K562 (cell line): ENCODE measurements around the gene PCED1B. TPM values are rescaled to one million over a fixed set of nuclear protein-coding genes. Genes with fewer than 3 reads are reported as not detected.

Experiments used
- ATF2 ChIP-seq: sonication (generic); formaldehyde crosslinking; IDR thresholded peaks from 2 replicates; pipeline ENCODE4 v1.8.1; 2022; ENCODE audit warnings: missing genetic modification reagents
- ELK3 ChIP-seq: fragments of 450-650 bp; formaldehyde crosslinking; IDR thresholded peaks from 2 replicates; pipeline ENCODE4 v1.4.0; 2020; ENCODE audit warnings: mild to moderate bottlenecking
- ETV6 ChIP-seq, 3 experiments: fragments of 150-350 bp in 1 of 3; sonication (generic) in 1 of 3; formaldehyde crosslinking in 1 of 3; IDR thresholded peaks; 2 replicates each; pipeline versions ENCODE4 v1.6.1 to v1.8.0; 2014 to 2022; ENCODE audit warnings: borderline replicate concordance in 2 of 3, low read depth in 2 of 3, antibody characterized with exemption in 1 of 3, low read length in 1 of 3, mild to moderate bottlenecking in 1 of 3, missing genetic modification reagents in 1 of 3
- FOSL1 ChIP-seq: fragments of 200-800 bp; sonication (Bioruptor generic); conservative IDR thresholded peaks from 2 replicates; pipeline ENCODE4 v1.6.1; 2016; ENCODE audit warnings: missing genetic modification characterization, missing compliant biosample characterization
- FOXA1 ChIP-seq: fragments of 450-650 bp; IDR thresholded peaks from 2 replicates; pipeline ENCODE4 v1.6.1; 2016; ENCODE audit warnings: mild to moderate bottlenecking, borderline replicate concordance
- HOMEZ ChIP-seq: fragments of 250-450 bp; sonication (Bioruptor Pico); IDR thresholded peaks from 2 replicates; pipeline ENCODE4 v1.4.0; 2020; ENCODE audit warnings: mild to moderate bottlenecking, moderate library complexity
- JUND ChIP-seq, 2 experiments: IDR thresholded peaks; 2 replicates in 1 of 2; 3 replicates in 1 of 2; pipeline ENCODE4 v1.6.1; 2011; ENCODE audit warnings: borderline replicate concordance in 2 of 2, low read depth in 2 of 2, low read length in 2 of 2, improper control_type of control experiment in 1 of 2, missing biosample characterization in 1 of 2, missing genetic modification characterization in 1 of 2, missing genetic modification reagents in 1 of 2
- MEF2A ChIP-seq: IDR thresholded peaks from 2 replicates; pipeline ENCODE4 v1.6.1; 2011; ENCODE audit warnings: low read depth, mild to moderate bottlenecking, low read length, moderate library complexity; ENCODE audit not compliant: control insufficient read depth
- MXI1 ChIP-seq: IDR thresholded peaks from 2 replicates; pipeline ENCODE4 v1.6.1; 2011; ENCODE audit warnings: low read depth, mild to moderate bottlenecking, improper control_type of control experiment, low read length
- PBX2 ChIP-seq, 2 experiments: IDR thresholded peaks in 1 of 2; conservative IDR thresholded peaks in 1 of 2; 2 replicates each; pipeline ENCODE4 v1.6.1; 2016; ENCODE audit warnings: low read depth in 2 of 2, mild to moderate bottlenecking in 1 of 2, missing compliant biosample characterization in 1 of 2, missing genetic modification characterization in 1 of 2, moderate library complexity in 1 of 2
- PCBP2 ChIP-seq: fragments of 200-400 bp; formaldehyde crosslinking; IDR thresholded peaks from 2 replicates; pipeline ENCODE4 v1.6.1; 2018; ENCODE audit warnings: low read length, low read depth, mild to moderate bottlenecking, moderate library complexity; ENCODE audit not compliant: poor library complexity, severe bottlenecking
- RFX5 ChIP-seq: IDR thresholded peaks from 2 replicates; pipeline ENCODE4 v1.6.1; 2011; ENCODE audit warnings: low read depth, mild to moderate bottlenecking, improper control_type of control experiment, low read length
- TAL1 ChIP-seq: fragments of 450-650 bp; IDR thresholded peaks from 2 replicates; pipeline ENCODE4 v1.6.1; 2016; ENCODE audit warnings: mild to moderate bottlenecking
- ZC3H11A ChIP-seq: IDR thresholded peaks from 2 replicates; pipeline ENCODE4 v1.6.1; 2012; ENCODE audit warnings: low read depth, low read length, improper control_type of control experiment
- ZNF12 ChIP-seq: sonication (generic); formaldehyde crosslinking; IDR thresholded peaks from 2 replicates; pipeline ENCODE4 v1.4.0; 2020; ENCODE audit warnings: mild to moderate bottlenecking, missing genetic modification reagents
- ZNF280B ChIP-seq: fragments of 250-450 bp; sonication (Bioruptor Pico); IDR thresholded peaks from 2 replicates; pipeline ENCODE4 v1.5.1; 2021; ENCODE audit warnings: mild to moderate bottlenecking
- ZNF324 ChIP-seq: fragments of 250-450 bp; sonication (Bioruptor Pico); IDR thresholded peaks from 2 replicates; pipeline ENCODE4 v1.4.0; 2020; ENCODE audit warnings: mild to moderate bottlenecking
- polyA plus RNA-seq, 8 experiments: library from polyadenylated mRNA; depleted of rRNA in 4 of 8; stranded (reverse) in 5 of 8; unstranded in 3 of 8; fragments of >200 nt; fragmentation: Nextera tagmentation in 2 of 8; fragmentation: Illumina TruSeq in 1 of 8; extraction: Ambion mirVana in 2 of 8; extraction: Trizol in 1 of 8; gene quantifications; 2 replicates each; pipeline versions ENCODE4 v1.2.1 to v1.2.3, GENCODE V29; 2011 to 2014; ENCODE audit warnings: inconsistent platforms in 1 of 8, missing spikeins in 1 of 8
- total RNA-seq, 7 experiments: library from RNA; depleted of rRNA in 6 of 7; stranded (reverse); fragments of >200 nt in 6 of 7; fragmentation: Illumina TruSeq in 2 of 7; extraction: Trizol in 2 of 7; gene quantifications; 2 replicates each; pipeline versions ENCODE4 v1.2.1 to v1.2.3, GENCODE V29; 2011 to 2021; ENCODE audit warnings: low replicate concordance in 1 of 7

The PCED1B gene
- total and polyA plus RNA-seq, 9 of the 15 experiments (the other 6 are each of a cell fraction or from before 2014, with no cell fraction given), result 1.2 to 9.3 (median 2.5) TPM

- no peak for TF ChIP-seq PBX2 (CRISPR knock-in tag; IDR thresholded peaks at IDR 0.05; ENCODE audit: low read depth)
- no peak for TF ChIP-seq PBX2 (tag; conservative IDR thresholded peaks at IDR 0.05; ENCODE audit: low read depth)
- TF ChIP-seq ELK3 (CRISPR knock-in tag), result no peak
- TF ChIP-seq ZNF12 (CRISPR knock-in tag), result no peak
- TF ChIP-seq ZNF324 (CRISPR knock-in tag), result no peak
- TF ChIP-seq RFX5, result no peak
- TF ChIP-seq FOSL1 (tag), result 0 out of 2 replicates have a peak, but pooled peaks have one; percentile 15
- TF ChIP-seq MXI1, result no peak
- no peak for TF ChIP-seq MEF2A
- no peak for TF ChIP-seq ATF2 (CRISPR knock-in tag)
- 0 out of 4 replicates have a peak, but pooled peaks have one; percentile 37 to 50 for TF ChIP-seq ETV6 (IDR thresholded peaks at IDR 0.05; ENCODE audit: borderline replicate concordance in 1 of 2, low read depth in 2 of 2, low read length in 1 of 2)
- no peak for TF ChIP-seq ETV6 (CRISPR knock-in tag; IDR thresholded peaks at IDR 0.05; ENCODE audit: borderline replicate concordance)
- TF ChIP-seq TAL1, result peak; percentile 22
- peak; percentile 42 for TF ChIP-seq JUND (IDR thresholded peaks at IDR 0.05; ENCODE audit: borderline replicate concordance, low read depth, low read length)
- TF ChIP-seq JUND (tag; IDR thresholded peaks at IDR 0.05; ENCODE audit: borderline replicate concordance, low read depth, low read length), result peak; percentile 75; the same call in 2 of the 3 replicates
- TF ChIP-seq ZC3H11A, result no peak
- no peak for TF ChIP-seq ZNF280B
- no peak for TF ChIP-seq FOXA1
- TF ChIP-seq PCBP2, result no peak
- no peak for TF ChIP-seq HOMEZ (CRISPR knock-in tag)
Measured at GRCh38 chr12:47249719-47250357, 170.4 kb downstream of the PCED1B start (continued).
